ENCODE results near the gene JAK1.
"Not testable (repeated sequence)": the region's sequence is repeated elsewhere in the genome, so short reads cannot be mapped to it uniquely, and the experiment has no call there.

Gene JAK1

GRCh38 chr1:64966158-64966971 is at the start of gene JAK1:
JAK1 (minus strand) TSS chr1:64966549; CDS start chr1:64886264, 80,285 bp downstream.
- in situ Hi-C loops (cut with HindIII; ENCODE audit: low sequenced_read_pairs), result no loop called here

GRCh38 chr1:65014321-65014720 is 48.0 kb upstream of the JAK1 start:
- in situ Hi-C loops (cut with HindIII; ENCODE audit: low sequenced_read_pairs), result no loop called here

- in situ Hi-C loops (cut with HindIII; ENCODE audit: low sequenced_read_pairs), result no loop called here
Observed at GRCh38 chr1:65011983-65012382, 45.6 kb upstream of the JAK1 start.

- in situ Hi-C loops (cut with HindIII; ENCODE audit: low sequenced_read_pairs), result no loop called here
Observed at GRCh38 chr1:65009724-65010420, 43.5 kb upstream of the JAK1 start.

GRCh38 chr1:65009176-65009575 is 42.8 kb upstream of the JAK1 start:
- in situ Hi-C loops (cut with HindIII; ENCODE audit: low sequenced_read_pairs), result no loop called here

- in situ Hi-C loops (cut with HindIII; ENCODE audit: low sequenced_read_pairs), result no loop called here
Observed at GRCh38 chr1:65006806-65007205, 40.5 kb upstream of the JAK1 start.

- in situ Hi-C loops (cut with HindIII; ENCODE audit: low sequenced_read_pairs), result no loop called here
Observed at GRCh38 chr1:65003316-65003664, 36.9 kb upstream of the JAK1 start.

- in situ Hi-C loops (cut with HindIII; ENCODE audit: low sequenced_read_pairs), result no loop called here
Observed at GRCh38 chr1:65002508-65003315, 36.4 kb upstream of the JAK1 start.

GRCh38 chr1:65002156-65002507 is 35.8 kb upstream of the JAK1 start:
- in situ Hi-C loops (cut with HindIII; ENCODE audit: low sequenced_read_pairs), result no loop called here

GRCh38 chr1:65001231-65001792 is 35.0 kb upstream of the JAK1 start:
- in situ Hi-C loops (cut with HindIII; ENCODE audit: low sequenced_read_pairs), result no loop called here

GRCh38 chr1:64998425-64998948 is 32.1 kb upstream of the JAK1 start:
- in situ Hi-C loops (cut with HindIII; ENCODE audit: low sequenced_read_pairs), result not testable (repeated sequence)

GRCh38 chr1:64996541-64997257 is 30.4 kb upstream of the JAK1 start:
- in situ Hi-C loops (cut with HindIII; ENCODE audit: low sequenced_read_pairs), result no loop called here

- in situ Hi-C loops (cut with HindIII; ENCODE audit: low sequenced_read_pairs), result no loop called here
Observed at GRCh38 chr1:64995316-64995715, 29.0 kb upstream of the JAK1 start.

- in situ Hi-C loops (cut with HindIII; ENCODE audit: low sequenced_read_pairs), result loop anchor here (5.0 kb wide), 1 partner anchor 60 kb away; no protein-coding TSS in a partner anchor
Observed at GRCh38 chr1:64986903-64987871, 20.8 kb upstream of the JAK1 start.

GRCh38 chr1:64984737-64985136 is 18.4 kb upstream of the JAK1 start:
- in situ Hi-C loops (cut with HindIII; ENCODE audit: low sequenced_read_pairs), result loop anchor here (5.0 kb wide), 1 partner anchor 57 kb away; no protein-coding TSS in a partner anchor

GRCh38 chr1:64984106-64984505 is 17.8 kb upstream of the JAK1 start:
- in situ Hi-C loops (cut with HindIII; ENCODE audit: low sequenced_read_pairs), result no loop called here

- in situ Hi-C loops (cut with HindIII; ENCODE audit: low sequenced_read_pairs), result no loop called here
Observed at GRCh38 chr1:64983110-64983509, 16.8 kb upstream of the JAK1 start.

GRCh38 chr1:64981601-64982533 is 15.5 kb upstream of the JAK1 start:
- in situ Hi-C loops (cut with HindIII; ENCODE audit: low sequenced_read_pairs), result no loop called here
